Mononuclear cell (primary cell): ENCODE measurements around the gene PIGK. TPM values are rescaled to one million over a fixed set of nuclear protein-coding genes. Genes with fewer than 3 reads are reported as not detected.

Experiments
- H3K27me3 ChIP-seq: 2 replicates; pipeline ENCODE4 v1.6.0; 2011; ENCODE audit warnings: low read length, control low read depth; ENCODE audit not compliant: insufficient read depth
- H3K4me1 ChIP-seq: 2 replicates; pipeline ENCODE4 v1.5.1; 2011; ENCODE audit warnings: mild to moderate bottlenecking, low read length, control low read depth; ENCODE audit not compliant: insufficient read depth
- H3K4me3 ChIP-seq: 2 replicates; pipeline ENCODE4 v1.5.1; 2011; ENCODE audit warnings: mild to moderate bottlenecking, low read length, moderate library complexity
- H3K9me3 ChIP-seq: 2 replicates; pipeline ENCODE4 v1.5.1; 2011; ENCODE audit warnings: low read depth, mild to moderate bottlenecking, control low read depth, low read length
- total RNA-seq: library from RNA; depleted of rRNA; stranded (reverse); fragments of >200 nt; gene quantifications from one replicate; pipeline ENCODE4 v1.2.3, GENCODE V29; 2012

The PIGK gene
- total RNA-seq, 1 donor = 14.4 TPM

GRCh38 chr1:77096496-77097255 lies 122.6 kb downstream of the PIGK start:
- H3K9me3 ChIP-seq = no peaks in the 10 kb centered on the region
- no peak overlapping the region for H3K4me3 ChIP-seq

GRCh38 chr1:77095236-77095635 lies 124.0 kb downstream of the PIGK start:
- H3K4me1 ChIP-seq = no peaks in the 10 kb centered on the region
- H3K27me3 ChIP-seq = no peaks in the 10 kb centered on the region
- H3K4me3 ChIP-seq = no peak overlapping the region
- H3K9me3 ChIP-seq = no peaks in the 10 kb centered on the region

More at GRCh38 chr1:77096496-77097255, 122.6 kb downstream of the PIGK start:
- Histone ChIP-seq H3K27me3 (no peaks in the 10 kb centered on the region), H3K4me1 (no peaks in the 10 kb centered on the region)

- H3K4me3 ChIP-seq = no peak overlapping the region
- no peaks in the 10 kb centered on the region for H3K9me3 ChIP-seq
- no peaks in the 10 kb centered on the region for H3K4me1 ChIP-seq
- H3K27me3 ChIP-seq = no peaks in the 10 kb centered on the region
Observed at GRCh38 chr1:77089756-77090155, 129.5 kb downstream of the PIGK start.

GRCh38 chr1:77085109-77085508 lies 134.1 kb downstream of the PIGK start:
- no peaks in the 10 kb centered on the region for H3K9me3 ChIP-seq
- no peaks in the 10 kb centered on the region for H3K27me3 ChIP-seq
- H3K4me3 ChIP-seq = no peak overlapping the region
- H3K4me1 ChIP-seq = no peaks in the 10 kb centered on the region

GRCh38 chr1:77084457-77084856 lies 134.8 kb downstream of the PIGK start:
- H3K27me3 ChIP-seq = no peaks in the 10 kb centered on the region
- H3K4me3 ChIP-seq = no peak overlapping the region
- no peaks in the 10 kb centered on the region for H3K9me3 ChIP-seq
- no peaks in the 10 kb centered on the region for H3K4me1 ChIP-seq

GRCh38 chr1:77081834-77082233 lies 137.4 kb downstream of the PIGK start:
- Histone ChIP-seq H3K27me3 (no peaks in the 10 kb centered on the region), H3K4me3 (no peak overlapping the region), H3K4me1 (no peaks in the 10 kb centered on the region), H3K9me3 (no peaks in the 10 kb centered on the region)

GRCh38 chr1:77076759-77077158 lies 142.5 kb downstream of the PIGK start:
- Histone ChIP-seq H3K4me1 (no peaks in the 10 kb centered on the region), H3K9me3 (no peaks in the 10 kb centered on the region), H3K4me3 (no peak overlapping the region), H3K27me3 (no peaks in the 10 kb centered on the region)

GRCh38 chr1:77068013-77068412 lies 151.2 kb downstream of the PIGK start:
- no peaks in the 10 kb centered on the region for H3K27me3 ChIP-seq
- H3K4me3 ChIP-seq = no peak overlapping the region
- no peaks in the 10 kb centered on the region for H3K9me3 ChIP-seq
- H3K4me1 ChIP-seq = no peaks in the 10 kb centered on the region

GRCh38 chr1:77065693-77066342 lies 153.4 kb downstream of the PIGK start:
- no peaks in the 10 kb centered on the region for H3K27me3 ChIP-seq
- H3K9me3 ChIP-seq = no peaks in the 10 kb centered on the region
- H3K4me1 ChIP-seq = no peaks in the 10 kb centered on the region
- no peak overlapping the region for H3K4me3 ChIP-seq

GRCh38 chr1:77064246-77064645 lies 155.0 kb downstream of the PIGK start:
- H3K4me1 ChIP-seq = peaks cover 4% of the 10 kb centered on the region
- H3K27me3 ChIP-seq = peaks cover 4% of the 10 kb centered on the region
- H3K9me3 ChIP-seq = no peaks in the 10 kb centered on the region
- no peak overlapping the region for H3K4me3 ChIP-seq

GRCh38 chr1:77063118-77063517 lies 156.1 kb downstream of the PIGK start:
- peaks cover 4% of the 10 kb centered on the region for H3K27me3 ChIP-seq
- H3K4me1 ChIP-seq = peaks cover 4% of the 10 kb centered on the region
- H3K9me3 ChIP-seq = no peaks in the 10 kb centered on the region
- no peak overlapping the region for H3K4me3 ChIP-seq

- peaks cover 4% of the 10 kb centered on the region for H3K27me3 ChIP-seq
- H3K4me3 ChIP-seq = no peak overlapping the region
- peaks cover 4% of the 10 kb centered on the region for H3K4me1 ChIP-seq
- no peaks in the 10 kb centered on the region for H3K9me3 ChIP-seq
Observed at GRCh38 chr1:77061162-77061561, 158.1 kb downstream of the PIGK start.

- peaks cover 4% of the 10 kb centered on the region for H3K27me3 ChIP-seq
- peaks cover 4% of the 10 kb centered on the region for H3K4me1 ChIP-seq
- no peaks in the 10 kb centered on the region for H3K9me3 ChIP-seq
- H3K4me3 ChIP-seq = no peak overlapping the region
Observed at GRCh38 chr1:77060000-77060399, 159.2 kb downstream of the PIGK start.

- Histone ChIP-seq H3K4me1 (peaks cover 4% of the 10 kb centered on the region), H3K27me3 (peaks cover 4% of the 10 kb centered on the region), H3K9me3 (no peaks in the 10 kb centered on the region), H3K4me3 (no peak overlapping the region)
Observed at GRCh38 chr1:77057994-77058585, 161.1 kb downstream of the PIGK start.

- Histone ChIP-seq H3K4me1 (peaks cover 4% of the 10 kb centered on the region), H3K9me3 (no peaks in the 10 kb centered on the region), H3K27me3 (peaks cover 4% of the 10 kb centered on the region), H3K4me3 (no peak overlapping the region)
Observed at GRCh38 chr1:77056525-77056924, 162.7 kb downstream of the PIGK start.
